GM19463 (cell line): ENCODE measurements around the gene ATP1B3.
A peak's percentile ranks its signal among the peaks of the same experiment; 100 is the strongest.
"Not testable (repeated sequence)": the region's sequence is repeated elsewhere in the genome, so short reads cannot be mapped to it uniquely, and the experiment has no call there.

Experiments used
- ATAC-seq: cut with Tn5 transposase; IDR thresholded peaks from one replicate; pipeline ENCODE4 v1.9.1; 2021; ENCODE audit warnings: mild to moderate bottlenecking, moderate library complexity; ENCODE audit not compliant: unreplicated experiment

Gene ATP1B3

GRCh38 chr3:141876381-141876890 lies at the start of gene ATP1B3:
TSS of gene ATP1B3 (plus strand) at chr3:141876643. CDS start at chr3:141876802, 159 bp downstream.
- ATAC-seq = peak; percentile 74

- no peak for ATAC-seq
Observed at GRCh38 chr3:141828487-141828886, 48.0 kb upstream of the ATP1B3 start.

GRCh38 chr3:141828890-141829289 lies 47.6 kb upstream of the ATP1B3 start:
- no peak for ATAC-seq

DNA sequence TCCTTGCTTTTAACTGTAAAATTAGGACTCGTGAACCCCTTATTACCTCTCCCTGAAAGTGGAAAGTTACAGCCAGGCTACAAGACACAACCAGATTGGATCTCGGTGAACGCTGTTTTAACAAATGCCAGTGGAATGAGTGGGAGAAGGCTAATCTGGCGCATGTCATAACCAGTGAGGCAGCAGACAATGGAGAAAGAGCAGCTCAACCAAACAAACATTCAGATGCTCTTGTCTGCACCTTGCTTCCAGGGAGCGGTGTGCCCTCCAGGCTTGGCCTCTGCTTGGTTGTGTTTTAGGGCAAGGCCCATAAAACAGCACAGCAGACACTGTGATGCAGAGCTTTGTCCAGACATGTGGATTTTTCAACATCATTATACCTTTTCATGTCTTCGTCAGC lies 45.9 kb upstream of the ATP1B3 start:
- ATAC-seq = no peak

GRCh38 chr3:141834292-141834691 lies 42.2 kb upstream of the ATP1B3 start:
- no peak for ATAC-seq

DNA sequence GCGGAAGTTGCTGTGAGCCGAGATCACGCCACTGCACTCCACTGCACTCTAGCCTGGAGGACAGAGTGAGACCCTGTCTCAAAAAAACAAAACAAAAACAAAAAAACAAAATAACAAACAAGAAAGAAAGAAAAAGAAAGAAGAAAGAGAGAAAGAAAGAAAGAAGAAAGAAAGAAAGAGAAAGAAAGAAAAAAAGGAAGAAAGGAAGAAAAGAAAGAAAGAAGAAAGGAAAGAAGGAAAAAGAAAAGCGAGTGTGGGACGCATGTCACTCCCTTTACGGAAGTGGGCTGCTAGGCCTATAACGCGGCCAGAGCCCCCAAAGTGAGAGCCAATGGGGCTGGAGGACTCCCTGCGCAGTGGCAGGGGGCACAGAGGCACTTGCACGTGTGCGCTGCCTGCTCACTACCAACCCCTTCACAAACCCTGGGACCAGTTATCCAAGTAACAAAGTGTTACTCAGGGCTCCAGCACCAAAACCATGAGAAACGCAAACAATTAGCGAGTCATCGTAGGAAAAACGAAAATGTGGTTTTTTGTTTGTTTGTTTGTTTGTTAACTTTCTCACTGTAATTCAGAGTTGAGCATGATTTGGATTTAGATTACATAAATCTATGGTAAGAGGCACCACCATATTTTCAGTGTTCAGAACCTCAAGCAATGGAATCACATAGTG lies 40.8 kb upstream of the ATP1B3 start:
- no peak for ATAC-seq

DNA sequence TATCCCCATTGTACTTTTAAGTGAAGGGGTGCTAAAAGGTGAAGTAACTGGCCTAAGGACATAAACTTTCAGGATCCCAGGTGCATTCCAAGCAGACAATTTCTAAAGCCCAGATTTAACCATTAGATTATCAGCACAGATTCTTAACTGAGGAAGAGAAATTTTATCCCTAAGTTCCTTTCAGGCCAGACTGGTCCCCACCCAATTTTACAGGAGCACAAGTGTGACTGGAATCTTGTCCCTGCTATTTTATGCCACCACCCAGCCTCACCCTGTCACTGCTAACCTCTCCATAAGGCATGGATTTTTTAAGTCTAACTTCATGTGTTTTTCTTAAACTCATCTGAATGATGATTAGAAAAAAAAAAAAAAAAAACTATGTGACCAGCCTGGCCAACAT lies 37.1 kb upstream of the ATP1B3 start:
- no peak for ATAC-seq

DNA sequence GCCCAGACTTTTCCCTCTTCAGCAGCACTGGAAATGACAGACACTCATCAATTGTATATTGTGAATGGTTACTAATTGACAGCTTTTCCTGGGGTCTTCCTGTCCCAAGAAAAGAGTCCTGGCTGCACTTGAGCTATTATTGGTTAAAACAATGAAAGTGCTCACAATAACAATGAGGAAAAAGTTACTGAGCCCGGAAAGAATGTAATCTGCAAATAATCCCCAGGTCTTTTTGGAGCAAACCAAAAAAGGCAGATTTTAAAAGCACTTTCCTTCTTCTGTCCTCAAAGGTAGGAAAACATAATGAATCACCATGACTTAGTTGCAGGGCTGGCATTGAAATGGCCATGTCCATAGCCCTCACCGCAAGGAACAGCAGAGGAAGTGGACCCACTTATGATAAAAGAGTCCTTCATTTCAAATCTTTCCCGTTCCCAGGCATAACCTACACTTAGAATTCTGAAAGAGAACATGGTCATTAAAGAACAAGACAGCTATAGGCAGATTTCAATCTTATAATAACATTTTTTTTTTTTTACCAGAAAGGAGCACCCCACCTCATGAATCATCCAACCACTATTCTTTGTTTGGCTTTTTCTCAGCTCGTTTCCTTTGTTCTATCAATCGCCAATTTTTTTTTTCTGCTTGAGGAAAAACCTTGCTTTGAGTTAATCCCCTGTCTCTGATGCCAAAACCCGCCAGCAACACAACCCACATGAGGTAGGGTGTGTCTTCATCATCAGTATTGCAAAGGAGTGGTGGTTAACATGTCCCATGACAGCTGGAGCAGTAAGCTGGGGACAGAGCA lies 35.5 kb upstream of the ATP1B3 start:
- ATAC-seq = no peak

GRCh38 chr3:141844108-141844507 lies 32.3 kb upstream of the ATP1B3 start:
- ATAC-seq = no peak

- ATAC-seq = no peak
Observed at GRCh38 chr3:141844812-141845211, 31.6 kb upstream of the ATP1B3 start.

DNA sequence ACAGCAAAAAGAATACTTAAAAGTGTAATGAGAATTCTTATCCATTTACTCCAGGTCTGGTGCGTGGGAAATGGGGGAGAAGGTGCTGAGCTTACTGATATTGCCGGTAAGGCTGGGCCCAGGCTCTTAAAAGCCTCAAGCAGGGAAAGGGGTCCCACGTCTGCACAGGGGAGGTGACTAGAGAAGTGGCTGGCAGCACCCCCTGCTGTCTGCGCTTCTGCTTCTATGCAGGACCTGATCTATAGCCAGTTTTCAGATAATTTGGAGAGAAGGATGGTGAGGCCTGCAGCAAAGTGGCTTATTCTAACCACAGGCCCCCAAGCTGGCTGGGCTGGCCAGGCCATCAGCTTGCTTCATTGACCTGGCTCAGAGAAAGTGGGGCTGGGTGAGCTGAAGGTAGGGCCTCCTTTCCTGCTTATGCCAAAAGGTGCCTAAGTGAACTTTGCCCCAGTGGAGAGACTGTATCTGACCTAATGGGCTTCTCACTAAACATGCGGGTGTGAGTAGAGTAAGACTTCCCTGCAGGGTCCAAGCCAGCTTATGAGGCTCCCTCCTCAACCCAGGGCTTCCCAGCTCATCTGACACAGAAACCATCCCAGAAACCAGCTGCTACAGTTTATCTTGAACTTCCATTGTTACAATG lies 30.9 kb upstream of the ATP1B3 start:
- no peak for ATAC-seq

DNA sequence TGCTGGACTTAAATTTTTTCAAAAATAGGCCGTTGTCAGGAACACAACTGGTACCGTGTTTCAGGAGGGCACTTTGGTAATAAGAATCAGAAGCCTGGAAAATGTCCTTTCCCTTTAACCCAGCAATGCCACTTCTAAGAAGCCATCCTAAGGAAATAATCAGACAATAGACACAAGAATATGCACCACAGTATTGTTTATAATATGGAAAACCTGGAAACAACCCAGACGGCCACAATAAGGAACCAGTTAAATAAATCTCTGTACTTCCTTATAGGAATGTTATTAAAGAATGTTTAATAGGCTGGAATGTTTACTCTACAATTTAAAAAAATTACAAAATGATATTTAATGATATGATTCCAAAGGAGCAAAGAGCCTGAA lies 30.4 kb upstream of the ATP1B3 start:
- ATAC-seq = no peak

- not testable (repeated sequence) for ATAC-seq
Observed at GRCh38 chr3:141848159-141848748, 28.2 kb upstream of the ATP1B3 start.

GRCh38 chr3:141849056-141849815 lies 27.2 kb upstream of the ATP1B3 start:
- no peak for ATAC-seq

DNA sequence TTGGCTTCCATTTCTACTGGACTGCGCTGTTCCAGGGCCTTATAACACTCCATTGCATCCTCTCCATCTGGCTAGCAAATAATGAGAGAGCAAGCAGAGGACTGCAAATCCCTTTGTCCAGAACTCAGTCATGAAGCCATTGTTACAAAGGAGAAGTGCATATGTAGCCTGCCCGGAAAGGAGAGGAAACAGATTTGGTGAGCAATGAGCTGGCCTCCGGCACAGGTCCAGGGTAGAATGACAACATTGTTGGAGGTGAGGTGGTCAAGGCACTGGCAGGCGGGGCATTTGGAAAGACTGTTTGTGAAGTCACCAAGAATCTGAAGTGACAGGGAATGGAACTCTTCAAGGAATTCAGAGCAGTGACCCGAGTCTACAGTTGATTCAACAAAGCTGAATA lies 25.0 kb upstream of the ATP1B3 start:
- ATAC-seq = no peak

DNA sequence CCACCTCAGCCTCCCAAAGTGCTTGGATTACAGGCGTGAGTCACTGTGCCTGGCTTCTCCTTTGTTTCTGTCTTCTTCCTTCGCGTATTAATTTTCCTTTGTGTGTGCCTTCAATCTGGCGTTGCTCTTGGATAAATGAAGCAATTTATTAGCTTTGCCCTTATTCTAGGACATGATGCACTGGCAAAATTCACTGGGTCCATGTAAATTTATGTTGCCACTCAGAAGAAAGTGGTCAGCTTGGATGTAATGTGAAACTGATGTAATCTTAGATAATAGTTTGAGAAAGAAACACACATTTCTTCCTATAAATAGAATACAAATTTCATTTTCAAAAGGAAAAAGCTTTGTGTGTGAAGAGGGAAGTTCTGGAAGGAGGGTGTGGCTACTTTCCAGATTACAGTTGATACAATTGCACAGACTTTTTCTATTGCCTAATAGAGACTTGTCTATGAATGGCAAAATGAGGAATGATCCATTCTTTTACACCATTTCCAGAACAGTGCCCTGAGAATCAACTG lies 23.3 kb upstream of the ATP1B3 start:
- no peak for ATAC-seq

DNA sequence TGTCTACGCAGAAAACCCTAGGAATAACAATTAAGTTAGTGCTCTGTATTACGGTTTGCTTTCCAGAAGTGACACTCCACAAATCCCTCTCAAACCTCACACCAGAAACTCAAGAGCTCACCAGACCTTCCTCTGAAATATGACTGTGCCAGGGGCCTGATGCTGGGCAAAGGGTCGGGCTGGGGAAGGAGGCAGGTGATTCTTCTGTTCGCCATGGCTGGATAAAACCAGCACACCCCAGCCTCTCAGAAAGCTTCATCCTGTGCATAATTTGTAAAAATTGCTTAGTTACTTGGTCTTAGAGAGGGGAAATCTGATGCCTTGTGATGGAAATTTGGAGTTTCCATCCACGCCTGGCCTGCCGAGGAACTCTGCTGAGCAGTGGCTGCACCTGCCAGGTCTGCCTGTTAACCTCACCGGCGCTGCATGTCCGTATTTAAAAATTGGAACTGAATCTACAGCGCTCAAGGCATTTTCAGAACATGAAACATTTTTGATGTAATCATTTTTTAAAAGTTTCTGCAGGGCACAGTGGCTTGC lies 22.7 kb upstream of the ATP1B3 start:
- no peak for ATAC-seq

- ATAC-seq = no peak
Observed at GRCh38 chr3:141854599-141854998, 21.8 kb upstream of the ATP1B3 start.

- no peak for ATAC-seq
Observed at GRCh38 chr3:141858312-141858711, 18.1 kb upstream of the ATP1B3 start.

- no peak for ATAC-seq
Observed at GRCh38 chr3:141859651-141860050, 16.8 kb upstream of the ATP1B3 start.
